Endothelial cell of umbilical vein (primary cell): Measurements from ENCODE around the gene CYP2C19.

Experiments used
- CTCF ChIP-seq, 2 donors: IDR thresholded peaks; 1 replicate in 1 of 2; 2 replicates in 1 of 2; pipeline ENCODE4 v1.5.1; 2011; ENCODE audit warnings: low read length in 2 of 2, mild to moderate bottlenecking in 2 of 2, moderate library complexity in 2 of 2, control low read depth in 1 of 2, inconsistent platforms in 1 of 2, low read depth in 1 of 2; ENCODE audit not compliant: insufficient read depth in 1 of 2; ENCODE audit errors: extremely low read depth in 1 of 2
- EZH2 ChIP-seq: IDR thresholded peaks from 2 replicates; pipeline ENCODE4 v1.6.1; 2012; ENCODE audit warnings: borderline replicate concordance, low read depth, mild to moderate bottlenecking, moderate library complexity, low read length, inconsistent platforms; ENCODE audit not compliant: severe bottlenecking
- FOS ChIP-seq: IDR thresholded peaks from 2 replicates; pipeline ENCODE4 v1.6.1; 2011; ENCODE audit warnings: mild to moderate bottlenecking, low read length, moderate library complexity, borderline replicate concordance; ENCODE audit not compliant: insufficient read depth
- GATA2 ChIP-seq: IDR thresholded peaks from 2 replicates; pipeline ENCODE4 v1.7.0; 2011; ENCODE audit warnings: low read depth, mild to moderate bottlenecking, moderate library complexity, mixed read lengths, low read length; ENCODE audit not compliant: insufficient read length, insufficient read depth
- JUN ChIP-seq: IDR thresholded peaks from 2 replicates; pipeline ENCODE4 v1.6.1; 2011; ENCODE audit warnings: borderline replicate concordance, low read depth; ENCODE audit not compliant: insufficient read length, insufficient read depth
- MYC ChIP-seq: IDR thresholded peaks from one replicate; pipeline ENCODE4 v1.6.1; 2011; ENCODE audit warnings: mild to moderate bottlenecking, low read depth, low read length
- POLR2A ChIP-seq: IDR thresholded peaks from 2 replicates; pipeline ENCODE4 v1.6.1; 2012; ENCODE audit warnings: low read depth, mild to moderate bottlenecking, control low read depth, low read length
- POLR2AphosphoS5 ChIP-seq: IDR thresholded peaks from 2 replicates; pipeline ENCODE4 v1.6.1; 2012; ENCODE audit warnings: low read depth, mild to moderate bottlenecking, control low read depth, low read length, moderate library complexity; ENCODE audit not compliant: insufficient read depth
- TF ChIP-seq, protein P1 (sequence below): IDR thresholded peaks from 2 replicates; pipeline ENCODE4 v1.6.1; 2011; ENCODE audit not compliant: insufficient read depth, insufficient read length

- TF ChIP-seq CTCF (IDR thresholded peaks at IDR 0.05; ENCODE audit: extremely low read depth in 1 of 2, insufficient read depth in 1 of 2, low read depth in 1 of 2, low read length in 2 of 2) (no peak), GATA2 (no peak), POLR2A (no peak), EZH2 (no peak), MYC (no peak), POLR2AphosphoS5 (no peak), JUN (no peak), FOS (no peak)
- TF ChIP-seq, protein P1, sequence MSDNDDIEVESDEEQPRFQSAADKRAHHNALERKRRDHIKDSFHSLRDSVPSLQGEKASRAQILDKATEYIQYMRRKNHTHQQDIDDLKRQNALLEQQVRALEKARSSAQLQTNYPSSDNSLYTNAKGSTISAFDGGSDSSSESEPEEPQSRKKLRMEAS: no peak
Observed at GRCh38 chr10:94757916-94758315, 4.6 kb upstream of the CYP2C19 start.
